Stromal cell of bone marrow (primary cell): ENCODE measurements around the gene FBXO48.

ENCODE experiments used
- DNase-seq: peaks from one replicate; pipeline ENCODE4 v3.0.0-alpha.2; 2012; ENCODE audit warnings: low read depth

FBXO48 gene

DNA sequence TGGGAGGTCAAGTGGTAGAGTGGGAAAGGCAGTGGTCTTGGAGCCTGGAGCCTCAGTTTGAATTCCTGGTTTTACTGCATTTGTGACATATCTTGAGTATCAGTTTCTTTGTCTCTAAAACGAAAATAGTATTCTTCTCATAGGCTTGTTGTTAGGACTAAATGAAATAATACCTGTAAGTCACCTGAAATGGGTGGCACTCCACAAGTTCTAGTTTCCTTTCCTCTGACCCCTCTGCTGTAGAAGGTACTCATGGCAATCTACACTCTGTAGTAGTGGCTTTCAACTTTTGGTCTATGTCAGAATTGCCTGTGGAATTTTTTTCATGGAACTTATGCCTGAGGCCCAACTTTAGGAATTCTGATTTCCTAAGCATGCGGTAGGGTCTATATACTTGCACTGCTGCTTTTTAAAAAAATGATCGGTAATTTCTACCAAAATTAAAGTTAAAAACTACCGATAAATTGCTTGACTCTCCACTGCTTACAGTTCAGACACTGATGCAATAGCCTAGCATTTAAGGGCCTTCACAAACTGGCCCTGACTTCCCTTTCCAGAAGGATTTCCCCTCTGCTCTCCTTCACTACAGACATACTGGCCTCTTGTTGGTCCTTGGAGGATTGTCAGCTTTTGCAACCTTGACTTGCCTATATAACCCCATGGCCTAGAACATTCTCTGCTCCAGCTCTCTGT is 54.8 kb downstream of the FBXO48 start:
- no peak for DNase-seq

DNA sequence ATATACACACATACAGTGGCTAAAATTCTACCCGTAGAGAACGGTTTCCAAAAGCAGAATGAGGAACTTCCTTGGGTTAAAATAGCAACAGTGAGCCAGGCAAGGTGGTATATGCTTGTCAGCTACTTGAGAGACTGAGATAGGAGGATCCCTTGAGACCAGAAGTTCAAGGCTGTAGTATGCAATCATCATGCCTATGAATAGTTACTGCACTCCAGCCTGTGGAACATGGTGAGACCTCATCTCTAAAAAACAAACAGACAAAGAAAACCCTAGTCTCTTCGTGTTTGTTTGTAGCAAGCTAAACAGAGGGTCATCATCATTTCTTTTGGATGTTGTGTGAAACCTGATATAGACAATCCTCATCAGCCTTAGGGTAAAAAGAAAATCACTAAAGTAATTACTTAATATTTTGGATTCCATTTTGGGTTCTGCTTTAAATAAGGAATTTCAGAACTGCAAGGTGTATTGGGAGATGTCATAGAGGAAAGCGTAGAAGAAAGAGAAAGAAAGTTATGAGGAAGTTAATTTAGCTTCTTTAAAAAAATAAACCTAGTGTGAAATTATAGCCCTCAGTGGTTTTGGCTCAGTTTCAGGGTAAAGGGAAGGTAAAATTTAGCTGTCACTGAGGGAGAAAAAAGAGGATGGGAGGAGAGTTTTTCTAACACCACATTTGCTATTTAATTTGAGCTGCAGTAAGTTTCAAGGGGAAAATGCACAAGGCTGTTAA is 55.5 kb downstream of the FBXO48 start:
- no peak for DNase-seq
